Astrocyte of the hippocampus (primary cell): Measurements from ENCODE around the gene CREG1.

Source experiments
- DNase-seq: peaks from one replicate; pipeline ENCODE4 v3.0.0; 2011; ENCODE audit warnings: low read depth, low spot score

The CREG1 gene

DNA sequence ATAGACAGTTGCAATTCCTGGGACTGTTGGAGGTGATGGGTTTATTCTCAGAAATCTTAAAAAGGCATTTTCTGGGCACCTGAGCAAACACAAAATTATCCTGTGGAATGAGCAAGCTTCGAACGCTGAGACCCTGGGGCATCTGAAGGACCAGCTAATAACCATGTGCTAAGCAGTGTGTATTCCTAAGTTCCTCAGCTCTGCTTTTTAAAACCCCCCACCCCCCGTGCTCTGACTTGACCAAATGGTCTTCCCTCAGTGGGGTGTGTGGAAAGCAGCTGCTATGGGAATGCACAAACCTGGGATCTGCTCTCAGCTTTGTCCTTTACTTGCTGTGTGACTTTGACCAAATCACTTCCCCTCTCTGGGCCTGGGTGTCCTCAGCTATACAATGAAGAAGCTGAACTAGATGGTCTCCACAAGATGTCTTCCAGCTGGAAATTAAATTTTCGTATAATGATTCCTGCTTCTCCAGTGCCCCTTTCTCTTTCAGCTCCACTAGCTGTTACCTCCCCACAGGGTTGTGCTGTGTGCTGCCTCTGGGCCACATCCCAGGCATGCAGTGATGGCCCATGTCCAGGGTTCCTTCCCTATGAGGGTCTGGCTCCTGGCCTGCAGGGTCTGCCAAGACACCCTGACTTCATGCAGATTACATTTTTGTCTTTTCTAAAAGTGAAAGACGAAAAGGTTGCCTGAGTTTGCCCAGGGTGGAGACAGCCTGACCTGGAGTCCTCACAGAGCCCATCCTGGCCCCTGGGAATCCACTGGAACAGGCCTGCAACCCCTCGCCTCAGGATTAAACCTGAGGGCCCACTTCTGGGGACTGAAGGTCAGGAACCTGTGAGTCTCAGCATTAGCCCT is 20.4 kb downstream of the CREG1 start:
- peak; percentile 48 for DNase-seq

GRCh38 chr1:167532375-167532774 is 21.2 kb downstream of the CREG1 start:
- DNase-seq: no peak

GRCh38 chr1:167529829-167530474 is 23.6 kb downstream of the CREG1 start:
- no peak for DNase-seq

- no peak for DNase-seq
Observed at GRCh38 chr1:167528057-167528728, 25.4 kb downstream of the CREG1 start.

DNA sequence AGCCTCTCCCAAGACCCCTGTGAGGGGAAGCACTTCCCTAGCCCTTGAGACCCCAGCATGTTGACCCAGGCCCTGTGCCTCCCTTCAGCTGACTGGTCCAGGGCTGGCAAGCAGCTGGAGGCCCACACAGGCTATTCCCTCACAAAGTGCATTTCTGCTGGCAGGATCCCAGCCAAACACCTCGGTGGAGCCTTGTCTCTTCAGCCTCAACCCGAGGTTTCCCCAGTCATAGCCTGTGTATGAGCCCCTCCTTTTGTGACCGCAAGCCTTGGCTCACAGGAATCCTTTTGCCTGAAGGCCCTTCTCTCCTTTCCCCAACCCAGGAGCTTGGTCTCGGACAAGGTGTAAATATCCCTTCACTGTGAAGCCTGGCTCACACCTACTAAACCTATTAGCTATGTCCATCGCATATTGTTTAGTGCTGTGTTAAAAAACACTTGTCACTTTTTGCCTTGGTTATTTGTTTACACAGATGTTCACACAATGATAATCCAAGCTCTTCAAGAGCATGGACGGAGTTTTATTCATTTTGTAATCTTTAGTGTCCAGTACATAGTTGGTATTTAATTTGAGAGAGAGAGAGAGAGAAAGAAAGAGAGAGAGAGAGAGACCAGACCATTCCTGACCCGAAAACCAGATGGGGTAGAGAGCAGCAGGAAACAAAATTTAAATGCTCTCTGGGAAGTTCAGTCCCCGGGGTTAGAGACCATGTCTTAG is 26.7 kb downstream of the CREG1 start:
- DNase-seq: peak; percentile 33

DNA sequence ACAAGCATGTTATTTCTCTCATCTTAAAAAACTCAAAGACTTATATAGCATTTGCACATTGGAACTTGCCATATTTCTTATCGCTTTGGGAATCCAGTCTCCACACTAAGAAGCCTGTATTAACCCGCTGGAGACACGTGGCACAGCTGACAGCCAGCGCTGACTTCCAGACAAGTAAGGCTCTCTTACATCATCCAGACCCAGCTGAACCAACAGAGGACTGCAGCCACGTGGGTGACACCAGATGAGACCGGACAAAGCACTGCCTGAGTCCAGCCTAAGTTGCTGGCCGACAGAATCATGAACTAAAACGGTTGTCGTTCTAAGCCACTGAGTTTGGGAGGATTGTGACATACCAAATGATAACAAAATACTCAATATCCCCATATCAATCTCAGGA is 28.9 kb downstream of the CREG1 start:
- DNase-seq: no peak

- DNase-seq: peak; percentile 31
Observed at GRCh38 chr1:167522246-167522645, 31.3 kb downstream of the CREG1 start.

GRCh38 chr1:167520711-167521206 is 32.8 kb downstream of the CREG1 start:
- no peak for DNase-seq

DNA sequence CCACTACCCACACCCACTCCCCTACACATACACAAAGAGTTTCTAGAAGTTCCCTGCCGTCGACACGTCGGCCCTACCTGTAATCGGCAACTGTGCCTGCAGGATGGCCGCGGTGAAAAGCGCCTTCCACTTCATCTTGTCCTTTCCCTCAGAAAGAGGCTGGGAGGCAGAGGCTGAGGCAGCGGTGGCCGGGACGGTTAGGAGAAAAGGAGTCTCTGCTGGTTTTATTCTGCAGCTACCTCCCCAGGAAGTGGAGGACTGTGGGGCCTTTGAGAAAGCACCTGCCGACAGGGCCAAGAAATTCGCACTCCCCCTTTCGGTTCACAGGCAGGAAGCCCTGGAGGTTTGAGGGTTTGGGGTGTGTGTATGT is 35.2 kb downstream of the CREG1 start, which contains the start of gene CD247:
TSS of gene CD247 (minus strand) at position 199 of the 370 bp plus-strand sequence. CDS start at position 135, 64 bp downstream.
- no peak for DNase-seq

GRCh38 chr1:167517535-167518330 is 35.8 kb downstream of the CREG1 start:
- no peak for DNase-seq

GRCh38 chr1:167516404-167517388 is 36.9 kb downstream of the CREG1 start:
- DNase-seq: no peak

GRCh38 chr1:167515893-167516321 is 37.7 kb downstream of the CREG1 start:
- no peak for DNase-seq

GRCh38 chr1:167515461-167515860 is 38.1 kb downstream of the CREG1 start:
- DNase-seq: no peak

- no peak for DNase-seq
Observed at GRCh38 chr1:167514288-167514687, 39.3 kb downstream of the CREG1 start.

- DNase-seq: no peak
Observed at GRCh38 chr1:167512046-167512654, 41.4 kb downstream of the CREG1 start.

- DNase-seq: no peak
Observed at GRCh38 chr1:167511374-167511986, 42.1 kb downstream of the CREG1 start.

DNA sequence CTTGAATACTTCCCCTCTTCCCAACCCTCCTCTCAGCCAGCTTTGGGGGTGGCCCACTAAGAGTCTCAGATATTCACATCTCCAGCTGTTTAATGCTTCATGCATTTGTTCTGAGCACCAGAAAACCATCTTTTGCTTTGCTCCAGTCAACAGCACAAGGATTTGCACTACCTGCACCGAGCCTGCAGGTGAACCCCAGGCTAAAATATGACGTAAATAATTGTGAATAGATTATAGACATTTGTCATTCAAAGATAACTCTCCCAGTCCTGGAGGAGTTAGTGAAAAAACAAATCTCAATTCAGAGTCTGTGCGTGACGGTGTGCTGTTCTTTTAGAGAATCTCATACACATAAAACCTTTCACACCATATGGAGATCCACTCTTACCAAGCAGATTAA is 42.7 kb downstream of the CREG1 start:
- no peak for DNase-seq

DNA sequence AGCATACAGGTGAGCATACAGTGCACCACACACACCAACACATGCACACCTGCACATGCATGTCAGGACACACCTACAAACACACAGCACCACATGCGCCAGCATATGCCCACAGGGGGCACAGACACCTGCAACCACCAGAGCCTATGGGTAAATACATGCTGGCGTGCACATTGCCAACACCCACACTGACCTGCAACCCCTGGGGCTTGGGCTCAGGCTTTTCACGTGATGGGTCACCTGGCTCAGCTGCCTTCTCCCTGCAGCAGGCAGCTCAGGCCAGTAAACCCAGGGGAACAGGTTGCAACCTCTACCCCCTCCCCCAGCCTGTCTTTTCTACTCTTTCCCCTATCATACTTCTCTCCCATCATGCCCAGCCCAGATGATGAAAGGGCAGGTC is 43.3 kb downstream of the CREG1 start:
- DNase-seq: no peak

DNA sequence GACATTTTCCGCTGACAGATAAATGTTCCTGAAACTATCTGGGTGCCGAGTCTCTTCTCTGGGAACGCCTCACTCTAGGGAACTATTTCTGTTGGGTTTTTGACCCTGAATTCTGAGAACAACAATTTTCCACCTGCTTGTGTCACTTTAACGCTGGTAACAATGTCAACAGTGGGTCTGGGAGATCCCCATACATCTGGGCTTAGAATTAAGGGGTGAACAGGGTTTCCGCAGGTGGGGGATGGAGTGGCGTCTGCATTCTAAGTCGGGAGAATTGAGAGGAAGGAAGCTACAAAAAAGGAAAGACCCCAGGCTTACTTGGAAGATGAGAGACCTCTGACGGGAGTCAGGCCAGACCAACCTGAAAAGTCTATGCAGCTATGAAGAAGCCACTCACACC is 44.0 kb downstream of the CREG1 start:
- no peak for DNase-seq
